ENCODE measurements around the gene ICA1.

The ICA1 gene

DNA sequence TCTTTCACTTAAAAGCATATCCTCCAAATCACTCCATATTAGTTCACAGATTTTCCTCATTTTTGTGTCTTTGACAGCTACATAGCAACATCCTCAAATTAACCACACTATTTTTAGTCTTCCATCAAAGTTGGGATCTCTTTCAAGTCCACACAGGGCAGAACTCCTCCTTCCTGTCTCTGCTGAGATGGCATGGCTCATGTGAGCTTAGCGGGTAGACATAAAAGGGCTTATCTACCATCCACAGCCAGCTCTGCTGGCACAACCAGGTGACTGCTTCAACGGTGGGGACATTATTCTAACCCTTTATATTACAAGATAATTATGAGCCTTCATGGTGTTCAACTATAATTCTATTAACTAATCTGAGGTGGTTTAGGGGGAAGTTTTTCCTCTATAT is 35.5 kb downstream of the ICA1 start:
- no peak for DNase-seq

- no peak for DNase-seq
Measured at GRCh38 chr7:8221567-8221966, 40.4 kb downstream of the ICA1 start.

GRCh38 chr7:8221101-8221495 is 40.9 kb downstream of the ICA1 start:
- DNase-seq: no peak

- no peak for DNase-seq
Measured at GRCh38 chr7:8220376-8221100, 41.4 kb downstream of the ICA1 start.

- no peak for DNase-seq
Measured at GRCh38 chr7:8217200-8218068, 44.5 kb downstream of the ICA1 start.

GRCh38 chr7:8216334-8216690 is 45.7 kb downstream of the ICA1 start:
- DNase-seq: no peak

DNA sequence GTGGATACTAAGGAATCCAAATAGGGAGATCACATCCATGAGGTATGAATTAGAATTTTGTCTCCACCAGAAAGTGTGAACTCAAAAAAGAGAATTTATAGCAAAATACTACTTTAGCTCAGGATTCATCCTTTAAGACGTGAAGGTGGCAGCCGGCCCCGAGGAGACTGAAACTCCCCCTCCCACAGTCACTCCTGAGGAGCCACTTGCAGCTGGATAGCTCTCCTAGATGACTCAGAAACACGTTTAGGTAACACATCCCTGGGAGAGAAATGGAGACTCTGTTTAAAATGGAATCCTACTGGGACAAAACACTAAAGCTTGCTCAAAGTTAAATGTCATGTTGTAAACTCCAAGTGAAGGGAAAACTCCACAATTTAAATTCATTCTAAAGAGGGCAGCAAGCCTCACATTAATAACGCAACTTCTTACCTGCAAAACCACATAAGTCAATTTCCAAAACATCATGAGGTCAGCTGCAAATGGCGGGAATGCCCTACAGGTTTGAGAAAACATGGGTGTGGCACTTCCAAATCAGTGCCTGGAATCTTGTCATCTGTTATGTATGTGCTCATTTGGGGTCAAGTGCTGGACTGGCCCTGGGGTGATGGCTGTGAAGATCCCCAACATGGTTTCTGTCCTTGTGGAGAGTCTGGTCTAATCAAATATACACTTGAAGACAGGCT is 46.2 kb downstream of the ICA1 start:
- DNase-seq: no peak

DNA sequence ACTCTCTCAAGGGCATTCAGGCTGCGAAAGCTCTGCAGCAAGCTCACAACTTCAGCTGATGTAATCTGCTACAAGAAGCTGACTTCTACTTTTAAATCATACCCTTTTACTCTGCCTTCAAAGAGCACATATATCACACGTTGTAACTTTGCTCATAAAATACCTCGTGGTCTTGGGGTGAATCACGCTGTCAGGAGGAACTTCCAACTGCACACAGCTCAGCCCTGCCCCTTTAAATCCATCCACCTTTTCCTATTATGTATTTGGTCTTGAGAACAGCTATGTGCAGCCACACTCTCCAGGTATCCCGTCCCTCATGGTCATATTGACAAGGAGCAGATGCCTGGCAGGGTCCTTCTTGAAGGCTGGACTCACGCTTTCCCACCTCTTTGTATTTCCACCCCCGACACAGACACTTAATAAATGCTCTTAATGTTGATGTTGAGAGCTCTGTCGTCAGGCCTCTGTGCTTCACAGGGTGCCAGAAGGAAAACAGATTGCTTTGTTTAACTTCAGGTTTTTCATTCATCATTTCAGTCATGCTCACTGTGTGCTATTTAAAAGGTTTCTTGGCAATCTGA is 47.6 kb downstream of the ICA1 start:
- no peak for DNase-seq

DNA sequence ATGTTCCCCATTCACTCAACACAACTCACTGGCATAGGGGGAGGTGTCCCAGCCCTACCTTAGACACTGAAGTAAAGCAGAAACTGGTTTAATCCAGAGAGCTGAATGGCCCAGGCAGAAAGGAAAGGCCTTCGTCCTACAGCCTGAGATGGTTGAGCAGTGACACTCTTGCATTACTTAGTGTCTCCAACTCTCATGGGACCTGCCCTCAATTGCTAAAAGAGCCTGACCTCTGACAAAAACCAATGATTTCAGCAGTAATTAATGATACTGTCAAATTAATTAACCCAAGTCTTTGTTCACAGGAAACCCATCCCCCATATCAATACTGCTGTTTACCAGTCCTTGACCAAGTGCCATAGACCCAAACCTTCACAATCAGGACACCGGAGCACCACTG is 48.6 kb downstream of the ICA1 start:
- DNase-seq: no peak

GRCh38 chr7:8212638-8213037 is 49.3 kb downstream of the ICA1 start:
- no peak for DNase-seq

DNA sequence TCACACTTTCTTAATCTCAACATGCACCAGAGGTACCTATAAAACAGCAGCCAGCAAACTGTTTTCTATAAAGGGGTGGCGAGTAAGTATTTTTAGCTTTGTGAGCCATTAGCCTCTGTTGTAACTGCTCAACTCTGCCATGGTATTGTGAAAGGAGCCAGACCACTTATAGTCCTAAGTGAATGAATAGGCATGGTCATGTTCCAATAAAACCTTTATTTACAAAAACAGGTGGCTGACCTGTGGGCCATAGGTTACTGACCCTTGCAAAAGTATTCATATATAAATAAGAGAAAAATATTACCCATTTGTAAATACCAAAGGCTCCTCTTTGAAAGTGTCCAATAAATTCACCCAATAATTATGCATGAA is 50.3 kb downstream of the ICA1 start:
- DNase-seq: no peak

- DNase-seq: no peak
Measured at GRCh38 chr7:8210845-8211724, 50.9 kb downstream of the ICA1 start.

- no peak for DNase-seq
Measured at GRCh38 chr7:8209353-8209752, 52.6 kb downstream of the ICA1 start.

DNA sequence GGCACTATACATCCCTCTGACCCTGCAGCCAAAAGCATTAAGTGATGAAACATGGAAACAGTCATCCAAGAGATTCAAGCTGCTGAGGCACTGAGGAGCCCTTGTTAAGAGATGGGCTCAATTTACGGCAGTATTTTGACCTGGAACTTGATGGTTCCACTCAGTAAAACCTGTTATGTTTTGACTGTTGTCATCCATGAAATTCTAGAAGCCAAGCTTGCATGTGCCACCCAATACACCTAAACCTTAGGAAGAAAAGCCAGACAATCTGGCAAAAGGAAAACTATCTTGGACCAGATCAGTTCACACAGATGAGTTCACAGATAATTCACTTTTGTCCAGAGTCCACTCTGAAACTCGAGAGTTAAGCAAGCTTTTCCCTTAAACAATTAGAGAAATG is 53.2 kb downstream of the ICA1 start:
- no peak for DNase-seq

DNA sequence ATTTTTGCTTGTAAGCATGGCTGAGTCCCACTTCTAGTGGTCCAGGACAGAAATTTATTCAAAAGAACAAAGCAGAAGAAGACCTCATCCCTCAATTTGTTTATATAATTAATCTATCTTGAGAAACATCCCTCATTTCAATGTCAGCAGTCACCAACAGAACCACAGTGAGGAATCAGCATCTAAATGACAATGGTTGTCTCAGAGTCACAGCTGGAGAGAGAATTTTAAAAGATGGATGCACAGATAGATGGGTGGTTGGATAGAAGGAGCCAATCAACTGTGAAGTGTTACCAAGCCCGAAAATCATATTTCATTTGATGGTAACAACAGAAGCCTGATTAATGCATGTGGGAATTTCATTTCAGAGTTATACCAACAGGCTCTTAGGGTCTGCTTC is 55.0 kb downstream of the ICA1 start:
- no peak for DNase-seq

GRCh38 chr7:8205537-8205936 is 56.4 kb downstream of the ICA1 start:
- no peak for DNase-seq

GRCh38 chr7:8205031-8205387 is 57.0 kb downstream of the ICA1 start:
- no peak for DNase-seq

DNA sequence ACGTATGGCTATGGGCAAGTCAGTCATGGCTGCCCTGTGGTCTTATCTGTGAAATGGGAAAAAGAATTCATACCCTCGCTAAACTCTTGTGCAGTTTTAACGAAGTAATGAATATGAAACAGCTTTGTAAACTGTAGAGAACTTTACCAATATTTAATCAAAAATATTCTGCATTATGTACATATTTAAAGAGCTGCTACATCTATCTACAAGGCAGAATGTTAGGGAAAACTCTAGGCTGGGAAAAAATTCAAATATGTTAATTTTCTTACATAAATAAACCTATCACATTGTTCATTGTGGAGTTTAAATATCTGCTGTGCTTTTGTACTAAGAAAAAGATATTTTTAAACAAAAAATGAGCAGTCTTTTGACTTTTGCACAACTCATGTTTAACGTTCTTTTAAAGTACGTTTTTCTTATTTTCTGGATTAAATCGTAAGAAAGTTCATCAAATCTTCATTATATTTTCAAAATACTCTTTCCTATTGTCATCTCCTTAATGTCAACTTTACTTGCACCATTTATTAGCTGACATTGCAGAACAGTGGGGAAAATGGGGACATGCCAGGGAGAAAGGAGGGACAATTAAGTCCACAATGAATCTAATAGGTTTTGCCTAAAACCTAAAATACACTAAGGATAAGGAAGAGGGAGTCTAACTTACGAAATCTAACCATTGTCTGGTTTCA is 57.5 kb downstream of the ICA1 start:
- DNase-seq: no peak

DNA sequence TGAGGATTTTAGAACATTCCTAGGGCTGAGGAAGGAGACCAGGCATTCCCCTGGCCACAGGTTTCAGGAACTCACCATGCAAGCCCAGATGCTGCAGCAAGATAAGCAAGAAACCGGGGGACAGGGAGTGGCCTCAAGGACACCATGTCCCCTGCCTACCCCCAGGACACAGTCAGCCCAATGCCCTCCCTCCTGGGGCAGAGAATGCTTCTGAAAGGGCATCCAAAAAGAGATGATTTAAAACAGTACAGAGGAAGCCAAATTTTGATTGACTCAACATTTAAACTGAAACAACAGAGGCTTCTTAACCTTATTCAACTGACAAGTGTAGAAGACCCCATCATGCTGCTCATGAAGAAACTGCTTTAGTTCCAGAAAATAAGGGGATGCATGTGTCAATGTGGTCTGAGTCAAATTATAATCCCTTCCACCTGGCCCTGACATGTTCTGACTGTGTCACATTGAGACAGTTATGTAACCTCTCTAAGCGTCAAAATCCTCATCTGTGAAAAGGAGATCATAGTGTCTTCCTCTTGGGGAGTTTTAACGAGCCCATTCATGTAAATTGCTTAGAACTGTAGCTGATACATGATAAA is 60.0 kb downstream of the ICA1 start:
- no peak for DNase-seq

DNA sequence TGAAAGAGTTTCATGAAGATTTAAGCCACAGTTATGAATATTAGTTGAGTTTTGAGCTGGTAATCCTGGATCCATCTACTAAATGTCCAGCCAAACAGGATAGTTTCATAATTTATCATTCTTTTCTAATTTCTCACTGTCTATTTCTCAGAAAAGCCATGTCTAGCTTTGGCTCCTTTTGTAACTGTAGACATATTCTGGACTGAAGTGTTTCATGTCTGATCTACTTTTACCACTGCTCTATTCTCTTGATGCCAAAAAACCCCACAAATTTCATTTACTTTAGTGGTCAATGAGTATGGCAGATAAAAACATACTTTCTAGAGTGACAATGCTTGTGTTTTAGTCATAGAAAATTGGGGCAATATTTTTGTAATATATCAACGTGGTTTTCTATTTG is 61.2 kb downstream of the ICA1 start:
- no peak for DNase-seq

- no peak for DNase-seq
Measured at GRCh38 chr7:8200316-8200715, 61.7 kb downstream of the ICA1 start.

Data from activated effector memory CD4-positive, alpha-beta T cell treated with Interleukin-2 at 50 U/mL for 16 hours (primary cell).